Lower leg skin (tissue), 4 donors: Measurements from ENCODE around the gene SLC44A2. TPM values are rescaled to one million over a fixed set of nuclear protein-coding genes. Genes with fewer than 3 reads are reported as not detected.

Experiments used
- DNase-seq, 2 donors: peaks; one replicate each; pipeline ENCODE4 v3.0.0-alpha.2; 2019; ENCODE audit warnings: low spot score in 2 of 2
- H3K4me3 ChIP-seq: fragments of 200-600 bp; sonication (generic); 2 replicates; pipeline ENCODE4 v1.5.1; 2017; ENCODE audit warnings: mild to moderate bottlenecking, low read depth; ENCODE audit not compliant: poor library complexity, severe bottlenecking
- POLR2A ChIP-seq, 2 donors: fragments of 450-650 bp; IDR thresholded peaks; one replicate each; pipeline ENCODE4 v1.6.1; 2016 to 2017; ENCODE audit warnings: antibody characterized with exemption in 2 of 2, mild to moderate bottlenecking in 1 of 2, moderate library complexity in 1 of 2
- WGBS, 2 donors: methylation state at CpG; one replicate each; pipeline ENCODE4 v1.1.5; 2018; 5-methylcytosine and 5-hydroxymethylcytosine counted together
- intact Hi-C: fragments of 100-400 bp; cut with DNase I; formaldehyde crosslinking; loops from one replicate; pipeline ENCODE4 v1.15.0; 2023; ENCODE audit warnings: low total_unique reads
- total RNA-seq, 4 donors: library from RNA; depleted of rRNA; stranded (reverse); fragments of >200 nt; gene quantifications; one replicate each; pipeline ENCODE4 v1.1.0, GENCODE V29; 2016
- TF ChIP-seq, protein P1 (sequence below), 3 donors: fragments of 450-650 bp; IDR thresholded peaks; one replicate each; pipeline ENCODE4 v1.5.1; 2016; ENCODE audit warnings: antibody characterized with exemption in 3 of 3, mild to moderate bottlenecking in 3 of 3, moderate library complexity in 2 of 3

Gene SLC44A2
- total RNA-seq, 4 donors from 2014 or later, result 100 to 180 (median 129) TPM

DNA sequence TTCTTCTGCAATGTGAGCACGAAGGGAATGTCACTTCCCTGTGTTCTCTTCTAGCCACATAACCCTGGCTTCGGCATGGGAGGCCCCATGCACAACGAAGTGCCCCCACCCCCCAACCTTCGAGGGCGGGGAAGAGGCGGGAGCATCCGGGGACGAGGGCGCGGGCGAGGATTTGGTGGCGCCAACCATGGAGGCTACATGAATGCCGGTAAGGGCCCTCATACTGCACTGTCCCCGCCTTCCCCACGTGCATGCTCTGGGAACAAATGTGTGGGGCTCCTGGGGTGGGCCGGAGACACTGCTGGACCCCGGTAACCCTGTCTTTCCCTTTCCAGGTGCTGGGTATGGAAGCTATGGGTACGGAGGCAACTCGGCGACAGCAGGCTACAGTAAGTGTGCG is 58.2 kb downstream of the SLC44A2 start:
- 85 to 86% methylated on average over 21 of the region's 21 CpGs for WGBS, 2 donors
- intact Hi-C loops, result no loop called here
- no peak for DNase-seq
- no peak overlapping the region for H3K4me3 ChIP-seq
- no peak for TF ChIP-seq POLR2A (IDR thresholded peaks at IDR 0.05)

DNA sequence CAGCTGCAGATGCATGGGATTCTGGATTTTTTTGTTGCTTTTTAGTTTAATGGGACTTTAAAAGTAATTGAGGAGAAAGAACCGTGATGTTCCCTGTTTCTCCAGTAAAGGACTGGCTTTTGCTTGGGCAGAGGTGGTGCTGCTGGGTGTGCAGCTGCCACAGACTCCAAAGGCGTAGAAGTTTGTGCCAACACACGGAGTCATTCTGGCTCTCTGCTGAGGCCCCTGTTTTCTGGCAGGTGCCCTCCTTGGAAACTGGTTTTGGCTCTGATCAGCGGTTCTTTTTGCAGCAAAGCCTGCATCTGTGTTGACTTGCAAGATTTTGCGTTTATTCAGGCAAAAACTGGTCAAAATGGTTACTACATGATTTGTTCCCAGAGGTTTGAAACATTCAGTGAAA is 59.9 kb downstream of the SLC44A2 start:
- no peak for DNase-seq
- TF ChIP-seq, protein P1, sequence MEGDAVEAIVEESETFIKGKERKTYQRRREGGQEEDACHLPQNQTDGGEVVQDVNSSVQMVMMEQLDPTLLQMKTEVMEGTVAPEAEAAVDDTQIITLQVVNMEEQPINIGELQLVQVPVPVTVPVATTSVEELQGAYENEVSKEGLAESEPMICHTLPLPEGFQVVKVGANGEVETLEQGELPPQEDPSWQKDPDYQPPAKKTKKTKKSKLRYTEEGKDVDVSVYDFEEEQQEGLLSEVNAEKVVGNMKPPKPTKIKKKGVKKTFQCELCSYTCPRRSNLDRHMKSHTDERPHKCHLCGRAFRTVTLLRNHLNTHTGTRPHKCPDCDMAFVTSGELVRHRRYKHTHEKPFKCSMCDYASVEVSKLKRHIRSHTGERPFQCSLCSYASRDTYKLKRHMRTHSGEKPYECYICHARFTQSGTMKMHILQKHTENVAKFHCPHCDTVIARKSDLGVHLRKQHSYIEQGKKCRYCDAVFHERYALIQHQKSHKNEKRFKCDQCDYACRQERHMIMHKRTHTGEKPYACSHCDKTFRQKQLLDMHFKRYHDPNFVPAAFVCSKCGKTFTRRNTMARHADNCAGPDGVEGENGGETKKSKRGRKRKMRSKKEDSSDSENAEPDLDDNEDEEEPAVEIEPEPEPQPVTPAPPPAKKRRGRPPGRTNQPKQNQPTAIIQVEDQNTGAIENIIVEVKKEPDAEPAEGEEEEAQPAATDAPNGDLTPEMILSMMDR (IDR thresholded peaks at IDR 0.05), result no peak
- no peak for TF ChIP-seq POLR2A (IDR thresholded peaks at IDR 0.05)
- intact Hi-C loops, result no loop called here
- WGBS, 2 donors, result 53 to 67% methylated on average over 5 of the region's 5 CpGs
- H3K4me3 ChIP-seq, result no peak overlapping the region

DNA sequence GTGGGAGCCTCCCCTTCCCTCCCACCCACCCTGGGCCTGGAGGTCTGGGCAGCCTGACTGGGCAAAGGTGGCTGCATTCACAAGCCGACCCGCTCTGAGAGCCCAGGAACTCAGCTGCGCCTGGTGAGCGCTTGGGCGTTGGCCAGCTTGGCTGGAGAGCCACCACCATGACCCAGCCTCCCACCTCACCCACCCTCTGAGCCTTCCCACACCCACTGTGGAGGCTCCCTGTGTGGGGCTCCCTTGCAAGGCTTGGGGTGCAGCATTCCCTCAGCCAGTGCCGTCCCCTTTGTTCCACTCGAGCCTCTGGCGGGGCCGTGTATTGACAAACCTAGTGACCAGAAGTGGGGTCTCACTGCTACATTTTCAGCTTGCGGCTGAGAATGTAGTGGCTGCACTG is 60.8 kb downstream of the SLC44A2 start:
- intact Hi-C loops, result no loop called here
- TF ChIP-seq POLR2A (IDR thresholded peaks at IDR 0.05), result no peak
- TF ChIP-seq, protein P1 (IDR thresholded peaks at IDR 0.05), result no peak
- H3K4me3 ChIP-seq, result no peak overlapping the region
- DNase-seq, result no peak
- 78 to 92% methylated on average over 10 of the region's 10 CpGs for WGBS, 2 donors

DNA sequence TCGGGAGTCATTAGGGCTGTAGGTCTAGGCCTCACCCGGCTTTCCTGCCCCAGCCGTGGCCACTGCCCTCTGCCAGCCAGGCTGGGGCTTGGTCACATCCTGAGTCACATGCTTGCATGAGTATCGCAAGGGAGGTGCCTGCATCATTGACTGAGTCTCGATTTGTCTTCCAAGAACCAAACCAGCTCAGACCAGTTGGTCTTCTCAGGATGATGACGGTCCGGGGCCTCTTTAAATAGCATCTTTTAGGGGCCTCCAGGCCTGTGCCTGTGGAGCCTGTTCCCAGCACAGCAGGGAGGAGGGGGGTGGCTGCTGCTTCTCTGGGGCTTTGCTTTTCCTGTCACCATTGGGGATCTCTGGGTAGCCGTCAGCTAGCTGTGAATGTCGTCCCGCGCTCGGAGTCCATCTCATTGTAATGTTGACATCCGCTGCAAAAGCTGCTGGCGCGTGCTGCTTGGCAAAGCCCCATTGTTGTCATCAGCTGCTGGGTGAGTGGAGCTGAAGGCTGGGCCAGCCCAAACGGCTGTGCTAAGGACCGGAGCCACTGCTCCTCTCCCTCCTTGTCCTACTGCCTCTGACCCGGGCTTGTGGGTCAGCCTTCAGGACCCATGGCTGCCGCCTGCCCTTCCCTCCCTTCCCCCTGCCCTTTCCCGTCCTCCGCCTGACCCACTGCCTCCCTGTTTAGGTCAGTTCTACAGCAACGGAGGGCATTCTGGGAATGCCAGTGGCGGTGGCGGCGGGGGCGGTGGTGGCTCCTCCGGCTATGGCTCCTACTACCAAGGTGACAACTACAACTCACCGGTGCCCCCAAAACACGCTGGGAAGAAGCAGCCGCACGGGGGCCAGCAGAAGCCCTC is 61.5 kb downstream of the SLC44A2 start:
- no peak for DNase-seq
- 70 to 74% methylated on average over 22 to 23 of the region's 31 CpGs for WGBS, 2 donors
- intact Hi-C loops, result no loop called here
- H3K4me3 ChIP-seq, result no peak overlapping the region
- no peak for TF ChIP-seq POLR2A (IDR thresholded peaks at IDR 0.05)
- TF ChIP-seq, protein P1 (IDR thresholded peaks at IDR 0.05), result no peak

DNA sequence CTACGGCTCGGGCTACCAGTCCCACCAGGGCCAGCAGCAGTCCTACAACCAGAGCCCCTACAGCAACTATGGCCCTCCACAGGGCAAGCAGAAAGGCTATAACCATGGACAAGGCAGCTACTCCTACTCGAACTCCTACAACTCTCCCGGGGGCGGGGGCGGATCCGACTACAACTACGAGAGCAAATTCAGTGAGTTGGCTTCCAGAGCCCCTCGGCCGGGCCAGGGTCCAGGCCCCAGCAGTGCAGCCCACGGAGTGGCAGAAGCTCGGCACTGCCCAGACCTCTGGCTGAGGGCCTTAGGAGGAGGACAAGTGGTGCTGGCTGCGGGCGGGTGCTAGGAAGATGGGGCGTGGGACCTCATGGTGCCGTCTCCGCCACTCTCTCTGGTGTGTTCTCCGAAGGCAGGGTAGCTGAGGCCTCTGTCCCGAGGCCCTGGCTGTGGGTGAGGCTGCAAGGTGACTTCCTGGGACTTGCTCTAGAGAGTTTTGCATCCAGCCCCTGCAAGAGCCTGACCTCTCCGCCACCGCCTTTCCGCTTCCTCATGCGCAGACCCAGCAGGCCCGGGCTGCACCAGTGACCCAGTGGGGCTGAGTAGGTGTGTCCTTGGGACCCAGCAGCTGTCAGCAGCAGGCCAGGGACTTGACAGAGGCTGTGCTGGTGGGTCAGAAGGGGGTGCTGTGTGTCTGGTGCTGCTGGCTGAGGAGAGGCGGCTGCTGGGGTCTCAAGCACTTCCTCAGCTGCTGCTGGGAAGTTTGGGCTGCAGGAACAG is 62.4 kb downstream of the SLC44A2 start:
- TF ChIP-seq, protein P1 (IDR thresholded peaks at IDR 0.05), result no peak
- TF ChIP-seq POLR2A (IDR thresholded peaks at IDR 0.05), result no peak
- no peak overlapping the region for H3K4me3 ChIP-seq
- intact Hi-C loops, result no loop called here
- WGBS, 2 donors, result 88 to 89% methylated on average over 19 to 24 of the region's 25 CpGs
- no peak for DNase-seq

DNA sequence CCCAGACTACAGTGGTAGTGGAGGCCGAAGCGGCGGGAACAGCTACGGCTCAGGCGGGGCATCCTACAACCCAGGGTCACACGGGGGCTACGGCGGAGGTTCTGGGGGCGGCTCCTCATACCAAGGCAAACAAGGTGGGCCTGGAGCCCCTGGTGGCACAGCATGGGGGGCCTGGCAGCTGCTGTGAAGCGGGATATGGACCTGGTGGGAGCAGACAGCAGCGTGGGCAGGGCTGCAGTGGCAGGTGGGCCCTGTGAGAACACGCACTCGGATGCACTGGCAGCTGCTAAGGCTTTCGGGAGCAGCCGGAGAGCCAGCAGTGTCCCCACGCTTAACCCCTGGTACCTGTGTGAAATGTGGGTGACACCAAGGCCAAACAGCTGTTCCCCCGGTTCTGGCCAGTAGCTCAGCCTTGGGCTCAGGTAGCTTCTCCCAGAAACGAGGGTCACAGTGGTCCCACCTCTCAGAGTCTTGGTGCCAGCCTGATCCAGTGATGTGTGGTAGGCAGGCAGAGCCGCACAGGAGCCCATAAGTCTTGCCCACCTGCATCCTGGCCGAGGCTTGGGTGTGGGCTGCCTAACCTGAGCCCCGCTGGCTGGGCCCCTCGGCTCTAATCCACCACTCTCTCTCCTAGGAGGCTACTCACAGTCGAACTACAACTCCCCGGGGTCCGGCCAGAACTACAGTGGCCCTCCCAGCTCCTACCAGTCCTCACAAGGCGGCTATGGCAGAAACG is 63.4 kb downstream of the SLC44A2 start:
- intact Hi-C loops, result no loop called here
- TF ChIP-seq, protein P1 (IDR thresholded peaks at IDR 0.05), result no peak
- TF ChIP-seq POLR2A (IDR thresholded peaks at IDR 0.05), result no peak
- no peak overlapping the region for H3K4me3 ChIP-seq
- WGBS, 2 donors, result 92 to 95% methylated on average over 24 to 27 of the region's 27 CpGs
- DNase-seq, result no peak
